Posterior vena cava (tissue), 2 donors: Measurements from ENCODE around the gene HSPA2. TPM values are rescaled to one million over a fixed set of nuclear protein-coding genes. Genes with fewer than 3 reads are reported as not detected.

ENCODE experiments used
- DNase-seq: peaks from one replicate; pipeline ENCODE4 v3.0.0-alpha.2; 2020; ENCODE audit warnings: low spot score
- intact Hi-C, 2 donors: fragments of 100-400 bp; cut with DNase I; formaldehyde crosslinking; loops; one replicate each; pipeline versions ENCODE4 v1.14.1 to v1.14.2; 2022 to 2023
- long read RNA-seq, 2 donors: library from polyadenylated mRNA; unstranded; transcript quantifications; one replicate each; pipeline ENCODE4 v2.0.0, GENCODE V29; 2020 to 2021
- total RNA-seq, 2 donors: library from RNA; stranded (reverse); fragmentation: NEBNext Ultra II Directional; extraction: Animal tissue kit (Norgen Biotek cat#: 25700); gene quantifications; one replicate each; pipeline ENCODE4 v1.2.1, GENCODE V29; 2021
- donor health status: DM: yes; HTN: yes; CAD: no.
- donor health status: DM: yes; HTN: yes; CAD: no.

The HSPA2 gene
- total RNA-seq, result 10 to 100 TPM; 32.7 to 49.0 TPM
- long read RNA-seq, donor 1, transcript HSPA2-201 (1 exons, 2,767 nt), result major isoform, 50 of 50 reads
- long read RNA-seq, donor 1, partial matches to known transcripts, result 0 of 50 reads
- long read RNA-seq, donor 1, other reads (novel, unspliced or antisense), result 0 of 50 reads
- long read RNA-seq, donor 2, transcript HSPA2-201 (1 exons, 2,767 nt), result major isoform, 316 of 316 reads
- long read RNA-seq, donor 2, partial matches to known transcripts, result 0 of 316 reads
- long read RNA-seq, donor 2, other reads (novel, unspliced or antisense), result 0 of 316 reads

GRCh38 chr14:64540208-64541202 lies at the start of gene HSPA2:
Gene HSPA2, plus strand, starts transcription at chr14:64540741. Its CDS starts 109 bp downstream, at chr14:64540850.
- intact Hi-C loops, result loop anchor here (5.0 to 10.0 kb wide), 2 partner anchors 94 to 97 kb away; no protein-coding TSS in a partner anchor
- DNase-seq, result peak; percentile 100

GRCh38 chr14:64491637-64492036 lies 48.9 kb upstream of the HSPA2 start:
- intact Hi-C loops, result no loop called here
- DNase-seq, result no peak

GRCh38 chr14:64493455-64493854 lies 47.1 kb upstream of the HSPA2 start:
- no peak for DNase-seq
- intact Hi-C loops, result no loop called here

GRCh38 chr14:64495252-64495651 lies 45.3 kb upstream of the HSPA2 start:
- intact Hi-C loops, result no loop called here
- DNase-seq, result no peak

GRCh38 chr14:64496764-64497163 lies 43.8 kb upstream of the HSPA2 start:
- no peak for DNase-seq
- intact Hi-C loops, result no loop called here

- intact Hi-C loops, result no loop called here
Observed at GRCh38 chr14:64500088-64500487, 40.5 kb upstream of the HSPA2 start.

GRCh38 chr14:64501411-64502171 lies 39.0 kb upstream of the HSPA2 start:
- intact Hi-C loops, result no loop called here
- DNase-seq, result no peak

More at GRCh38 chr14:64500088-64500487, 40.5 kb upstream of the HSPA2 start:
- no peak for DNase-seq

GRCh38 chr14:64502456-64502855 lies 38.1 kb upstream of the HSPA2 start:
- DNase-seq, result no peak
- intact Hi-C loops, result no loop called here

GRCh38 chr14:64502887-64503433 lies 37.6 kb upstream of the HSPA2 start:
- DNase-seq, result no peak
- intact Hi-C loops, result no loop called here

GRCh38 chr14:64503434-64504309 lies 36.9 kb upstream of the HSPA2 start, which contains the start of gene ZBTB25:
Gene ZBTB25, minus strand, starts transcription at chr14:64503838. Its CDS starts 13,305 bp downstream, at chr14:64490533.
- intact Hi-C loops, result no loop called here
- peak; percentile 97 for DNase-seq

GRCh38 chr14:64504310-64504896 lies 36.1 kb upstream of the HSPA2 start, which contains the start of gene ZBTB1:
Gene ZBTB1, plus strand, starts transcription at chr14:64504770. Its CDS starts 16,735 bp downstream, at chr14:64521505.
- DNase-seq, result peak; percentile 96
- intact Hi-C loops, result no loop called here

- peak; percentile 96 for DNase-seq
- intact Hi-C loops, result no loop called here
Observed at GRCh38 chr14:64504897-64505794, 35.4 kb upstream of the HSPA2 start.

- intact Hi-C loops, result no loop called here
- no peak for DNase-seq
Observed at GRCh38 chr14:64506721-64507120, 33.8 kb upstream of the HSPA2 start.

- intact Hi-C loops, result no loop called here
- no peak for DNase-seq
Observed at GRCh38 chr14:64507376-64508156, 33.0 kb upstream of the HSPA2 start.

- no peak for DNase-seq
- intact Hi-C loops, result no loop called here
Observed at GRCh38 chr14:64508215-64508776, 32.2 kb upstream of the HSPA2 start.

GRCh38 chr14:64509036-64509435 lies 31.5 kb upstream of the HSPA2 start:
- DNase-seq, result no peak
- intact Hi-C loops, result no loop called here
